A172 (cell line): ENCODE data around the gene ERP44. TPM values are rescaled to one million over a fixed set of nuclear protein-coding genes. Genes with fewer than 3 reads are reported as not detected.

Experiments
- DNase-seq: peaks from one replicate; pipeline ENCODE4 v3.0.0-alpha.2; 2015; ENCODE audit warnings: low spot score
- total RNA-seq: library from RNA; depleted of rRNA; stranded (reverse); fragments of >200 nt; shearing (Covaris generic); gene quantifications from 2 replicates; pipeline ENCODE4 v1.2.3, GENCODE V29; 2014; rRNA removed

ERP44 gene
- total RNA-seq, 1 experiment from 2014 or later, result 28.7 TPM

DNA sequence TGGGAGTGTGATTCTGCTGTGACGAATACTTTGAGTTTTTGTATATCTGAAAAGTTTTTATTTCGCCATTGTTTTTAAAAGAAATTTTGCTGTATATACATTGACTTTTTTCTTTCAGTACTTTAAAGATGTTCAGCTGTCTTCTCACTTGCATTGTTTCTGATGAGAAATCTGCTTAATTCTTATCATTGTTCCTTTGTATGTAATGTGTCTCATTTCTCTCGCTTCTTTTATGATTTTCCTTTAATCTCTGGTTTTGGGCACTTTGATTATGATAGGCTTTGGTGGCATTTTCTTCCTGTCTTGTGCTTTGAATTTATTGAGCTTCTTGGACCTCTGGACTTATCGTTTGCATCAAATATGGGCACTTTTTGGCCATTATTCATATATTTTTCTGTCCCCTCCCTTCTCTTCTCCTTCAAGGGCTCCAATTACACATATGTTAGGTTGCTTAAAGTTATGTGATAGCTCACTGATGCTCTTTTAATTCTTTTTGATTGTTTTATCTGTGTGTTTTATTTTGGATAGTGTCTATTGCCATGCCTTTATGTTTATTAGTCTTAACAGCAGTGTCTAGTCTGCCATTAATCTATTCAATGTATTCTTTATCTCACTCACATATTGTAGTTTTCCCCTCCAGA, 161.7 kb downstream of the ERP44 start:
- DNase-seq, result no peak

GRCh38 chr9:99931155-99931840, 167.5 kb downstream of the ERP44 start:
- no peak for DNase-seq

GRCh38 chr9:99929652-99930051, 169.1 kb downstream of the ERP44 start:
- no peak for DNase-seq

Other genes starting within 250 kb of the ERP44 start
- gene STX17, start 192.3 kb downstream of the ERP44 start, total RNA-seq, result 26.9 and 66.3 TPM in 2 replicates
- gene INVS, start 243 bp upstream of the ERP44 start, total RNA-seq, result 37.6 and 46.2 TPM in 2 replicates